Measurements from ENCODE around the gene DDX60. TPM values are rescaled to one million over a fixed set of nuclear protein-coding genes. Genes with fewer than 3 reads are reported as not detected.
A peak's percentile ranks its signal among the peaks of the same experiment; 100 is the strongest.
"Not testable (repeated sequence)": the region's sequence is repeated elsewhere in the genome, so short reads cannot be mapped to it uniquely, and the experiment has no call there.

Gene DDX60
- total RNA-seq, 2 donors from 2014 or later: 14.3 to 38.4 TPM

DNA sequence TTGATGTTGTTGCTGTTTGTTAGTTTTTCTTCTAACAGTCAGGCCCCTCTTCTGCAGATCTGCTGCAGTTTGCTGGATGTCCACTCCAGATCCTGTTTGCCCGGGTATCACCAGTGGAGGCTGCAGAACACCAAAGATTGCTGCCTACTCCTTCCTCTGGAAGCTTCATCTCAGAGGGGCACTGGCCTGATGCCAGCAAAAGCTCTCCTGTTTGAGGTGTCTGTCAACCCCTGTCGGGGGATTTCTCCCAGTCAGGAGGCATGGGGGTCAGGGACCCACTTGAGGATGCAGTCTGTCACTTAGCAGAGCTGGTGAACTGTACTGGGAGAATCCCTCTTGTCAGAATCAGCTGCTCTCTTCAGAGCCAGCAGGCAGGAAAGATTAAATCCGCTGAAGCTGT, 12.0 kb upstream of the DDX60 start:
- H3K9me3 Mint-ChIP-seq; H3K4me1 Mint-ChIP-seq (ENCODE audit: low read depth); DNase-seq; H3K27ac Mint-ChIP-seq; H3K36me3 Mint-ChIP-seq (ENCODE audit: insufficient read depth in 2 of 2); ATAC-seq (replicated peaks in 1 of 2); H3K27me3 Mint-ChIP-seq (ENCODE audit: low read depth); H3K4me3 Mint-ChIP-seq: not testable (repeated sequence)

DNA sequence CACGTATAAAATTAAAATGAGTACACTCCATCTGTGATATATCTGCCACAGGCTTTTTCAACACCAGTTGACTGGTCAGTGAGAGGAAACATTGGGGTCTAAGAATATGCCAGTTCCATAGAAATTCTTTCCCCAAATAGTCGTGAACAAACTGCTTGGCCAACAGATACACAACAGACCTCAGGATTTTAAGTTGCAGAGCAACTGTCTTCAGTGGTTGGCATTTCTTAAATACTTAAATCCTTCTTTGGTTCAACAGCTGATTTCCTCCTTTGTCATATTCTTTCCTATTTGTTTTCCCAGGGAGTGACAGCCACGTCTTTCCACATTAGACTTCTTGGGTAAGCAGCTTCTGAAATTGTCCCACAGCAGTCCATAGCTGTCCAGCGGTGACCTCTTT, 7.0 kb upstream of the DDX60 start:
- H3K9me3 Mint-ChIP-seq: no peaks in the 10 kb centered on the region
- H3K27me3 Mint-ChIP-seq (ENCODE audit: low read depth): no peaks in the 10 kb centered on the region
- H3K36me3 Mint-ChIP-seq (ENCODE audit: insufficient read depth in 2 of 2): no peaks in the 10 kb centered on the region
- H3K27ac Mint-ChIP-seq: no peak overlapping the region
- H3K4me3 Mint-ChIP-seq: no peak overlapping the region
- no peaks in the 10 kb centered on the region for H3K4me1 Mint-ChIP-seq (ENCODE audit: low read depth)
- DNase-seq (no peak), ATAC-seq (replicated peaks in 1 of 2) (no peak)

DNA sequence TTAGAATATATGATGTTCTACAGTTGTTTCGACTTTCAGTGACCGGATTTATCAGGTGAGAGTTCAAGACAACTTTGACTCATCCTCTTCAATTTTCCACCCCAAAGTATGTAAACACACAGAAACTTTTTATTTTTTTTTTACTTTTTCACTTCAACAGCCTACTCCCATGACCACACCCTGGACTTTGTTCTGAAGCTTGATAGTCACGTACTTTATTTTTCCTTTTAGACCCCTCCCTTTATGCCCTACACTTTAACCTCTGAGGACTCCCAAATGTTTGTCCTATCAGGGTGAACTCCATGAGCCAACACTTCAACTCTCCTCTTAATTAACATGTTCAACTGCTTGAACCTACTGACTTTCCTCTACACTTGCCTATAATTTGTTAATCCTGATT, 2.5 kb upstream of the DDX60 start:
- DNase-seq (no peak), ATAC-seq (replicated peaks in 1 of 2) (no peak)
- no peaks in the 10 kb centered on the region for H3K27me3 Mint-ChIP-seq (ENCODE audit: low read depth)
- H3K4me3 Mint-ChIP-seq: no peak overlapping the region
- no peaks in the 10 kb centered on the region for H3K9me3 Mint-ChIP-seq
- H3K4me1 Mint-ChIP-seq (ENCODE audit: low read depth): peaks cover 26% of the 10 kb centered on the region
- H3K36me3 Mint-ChIP-seq (ENCODE audit: insufficient read depth in 2 of 2): peaks cover 0 to 8% of the 10 kb centered on the region in 2 donors
- no peak overlapping the region for H3K27ac Mint-ChIP-seq

DNA sequence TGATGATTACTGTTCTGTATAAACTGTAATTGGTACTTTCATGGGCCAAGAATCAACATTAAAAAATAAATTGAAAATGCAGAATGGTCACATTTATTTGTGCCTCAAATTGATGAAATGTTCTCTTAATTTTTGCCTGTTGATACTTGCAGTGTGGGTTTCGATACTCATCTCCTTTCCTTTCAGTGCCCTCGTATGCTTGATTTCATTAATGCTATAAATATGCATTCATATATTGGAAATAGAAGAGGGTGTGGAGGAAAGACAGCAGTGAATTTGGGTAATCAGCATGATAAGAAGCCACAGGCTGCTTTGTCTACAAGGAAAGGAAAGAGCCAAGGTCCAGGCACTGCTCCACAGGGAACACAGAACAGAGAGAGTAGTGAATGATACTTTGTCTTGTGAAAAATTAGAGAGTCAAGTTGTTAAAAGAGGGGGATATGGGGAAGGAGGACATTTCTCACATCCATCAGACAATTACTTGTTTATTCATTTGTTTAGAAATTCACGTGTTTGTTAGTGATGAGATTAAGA, 1.0 kb upstream of the DDX60 start:
- Mint-ChIP-seq H3K9me3 (no peaks in the 10 kb centered on the region), H3K4me3 (peak overlapping the region; percentile 88 to 94), H3K27me3 (ENCODE audit: low read depth) (no peaks in the 10 kb centered on the region), H3K36me3 (ENCODE audit: insufficient read depth in 2 of 2) (peaks cover 0 to 8% of the 10 kb centered on the region in 2 donors), H3K27ac (peak overlapping the region; percentile 98), H3K4me1 (ENCODE audit: low read depth) (peaks cover 26% of the 10 kb centered on the region)
- DNase-seq: no peak
- no peak for ATAC-seq (replicated peaks in 1 of 2)

DNA sequence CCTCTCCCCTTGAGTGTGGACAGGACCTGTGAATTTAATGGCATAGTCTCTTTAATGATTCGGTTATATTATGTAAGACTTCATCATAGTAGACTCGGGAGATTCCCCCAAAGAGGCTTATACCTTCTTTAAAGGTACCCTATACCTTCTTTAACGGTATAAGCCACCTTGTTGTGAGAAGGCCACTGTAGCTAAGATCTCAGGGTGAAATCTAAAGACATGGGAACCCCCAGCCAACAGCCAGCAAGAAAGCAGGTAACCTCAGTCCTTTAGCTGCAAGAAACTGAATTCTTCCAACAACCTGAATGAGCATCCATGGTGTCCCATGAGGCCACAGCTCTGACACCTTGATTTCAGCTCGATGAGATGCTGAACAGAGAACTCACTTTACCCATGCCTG, 931 bp downstream of the DDX60 start:
- no peaks in the 10 kb centered on the region for H3K27me3 Mint-ChIP-seq (ENCODE audit: low read depth)

DNA sequence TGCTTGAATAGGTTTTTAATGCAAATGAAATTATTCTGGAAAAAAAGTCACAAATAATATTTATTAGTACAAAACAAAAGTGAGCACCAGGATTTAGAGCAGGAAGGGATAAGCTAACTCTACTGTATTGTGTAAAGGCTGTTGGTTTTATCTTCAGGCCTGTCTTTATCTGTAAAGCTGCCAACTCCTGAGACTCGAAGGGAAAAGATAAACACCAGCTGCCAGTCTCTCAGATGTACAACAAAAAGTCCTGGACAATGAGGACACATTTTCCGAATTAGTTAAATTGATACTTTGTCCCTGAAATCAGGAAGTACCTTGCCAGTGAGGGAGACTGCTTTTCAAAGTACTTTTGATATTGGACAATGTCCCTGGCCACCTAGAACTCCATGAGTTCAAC, 8.8 kb downstream of the DDX60 start:
- H3K4me3 Mint-ChIP-seq: no peak overlapping the region
- ATAC-seq (replicated peaks in 1 of 2) (no peak), DNase-seq (no peak)
- H3K36me3 Mint-ChIP-seq (ENCODE audit: insufficient read depth in 2 of 2): peaks cover 0 to 6% of the 10 kb centered on the region in 2 donors
- no peaks in the 10 kb centered on the region for H3K27me3 Mint-ChIP-seq (ENCODE audit: low read depth)
- no peak overlapping the region for H3K27ac Mint-ChIP-seq
- peaks cover 13% of the 10 kb centered on the region for H3K4me1 Mint-ChIP-seq (ENCODE audit: low read depth)
- H3K9me3 Mint-ChIP-seq: peaks cover 0 to 2% of the 10 kb centered on the region in 2 donors

More for the DNA sequence above, 931 bp downstream of the DDX60 start:
- Mint-ChIP-seq H3K9me3 (no peaks in the 10 kb centered on the region), H3K4me3 (peak overlapping the region; percentile 88 to 94), H3K36me3 (ENCODE audit: insufficient read depth in 2 of 2) (peaks cover 0 to 8% of the 10 kb centered on the region in 2 donors), H3K27ac (peak overlapping the region; percentile 98), H3K4me1 (ENCODE audit: low read depth) (peaks cover 26% of the 10 kb centered on the region)
- DNase-seq: no peak
- no peak for ATAC-seq (replicated peaks in 1 of 2)

DNA sequence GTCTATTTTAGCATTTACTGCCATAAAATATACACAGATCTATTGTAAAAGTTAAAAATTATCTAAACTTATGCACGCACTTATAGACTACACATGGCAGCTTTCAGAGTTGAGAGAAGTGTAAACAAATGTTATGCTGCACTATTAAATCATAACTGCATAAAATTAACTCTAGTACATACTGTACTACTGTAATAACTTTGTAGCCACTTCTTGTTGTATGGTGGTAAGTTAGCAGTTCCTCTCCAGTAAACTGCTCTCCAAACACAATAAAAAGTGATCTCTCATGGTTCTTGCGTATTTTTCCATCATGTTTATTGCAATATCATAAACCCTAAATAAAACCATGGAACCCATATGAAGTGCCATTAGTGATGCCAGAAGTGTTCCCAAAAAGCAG, 9.6 kb downstream of the DDX60 start:
- DNase-seq: no peak
- no peak overlapping the region for H3K27ac Mint-ChIP-seq
- H3K9me3 Mint-ChIP-seq: peaks cover 0 to 2% of the 10 kb centered on the region in 2 donors
- no peak overlapping the region for H3K4me3 Mint-ChIP-seq
- peaks cover 0 to 6% of the 10 kb centered on the region in 2 donors for H3K36me3 Mint-ChIP-seq (ENCODE audit: insufficient read depth in 2 of 2)
- H3K4me1 Mint-ChIP-seq (ENCODE audit: low read depth): peaks cover 13% of the 10 kb centered on the region
- no peak for ATAC-seq (replicated peaks in 1 of 2)
- no peaks in the 10 kb centered on the region for H3K27me3 Mint-ChIP-seq (ENCODE audit: low read depth)

DNA sequence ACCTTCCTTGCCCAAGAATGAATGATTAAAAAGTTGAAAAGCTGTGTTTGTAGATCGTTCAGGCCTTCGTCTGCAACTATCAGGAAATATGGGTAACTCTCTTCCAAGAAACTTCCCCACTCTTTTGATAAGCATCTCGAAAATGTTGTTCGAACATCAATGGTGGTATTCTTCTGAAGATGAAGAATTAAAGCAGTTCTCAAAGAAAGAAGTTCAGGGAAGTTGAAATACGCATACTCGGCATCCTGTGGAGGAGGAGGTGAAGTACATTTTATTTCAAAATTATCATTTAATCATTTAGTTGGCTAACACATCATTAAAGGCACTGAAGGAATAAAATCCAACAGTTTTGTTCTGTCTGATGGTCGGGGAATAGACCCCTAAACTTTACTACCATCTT, 12.1 kb downstream of the DDX60 start:
- no peak for DNase-seq
- Mint-ChIP-seq H3K4me1 (ENCODE audit: low read depth) (peaks cover 13% of the 10 kb centered on the region), H3K27me3 (ENCODE audit: low read depth) (no peaks in the 10 kb centered on the region), H3K4me3 (peak overlapping the region; percentile 23 to 56), H3K36me3 (ENCODE audit: insufficient read depth in 2 of 2) (peaks cover 1 to 6% of the 10 kb centered on the region in 2 donors), H3K9me3 (no peaks in the 10 kb centered on the region), H3K27ac (peak overlapping the region; percentile 12)
- ATAC-seq (replicated peaks in 1 of 2): no peak

DNA sequence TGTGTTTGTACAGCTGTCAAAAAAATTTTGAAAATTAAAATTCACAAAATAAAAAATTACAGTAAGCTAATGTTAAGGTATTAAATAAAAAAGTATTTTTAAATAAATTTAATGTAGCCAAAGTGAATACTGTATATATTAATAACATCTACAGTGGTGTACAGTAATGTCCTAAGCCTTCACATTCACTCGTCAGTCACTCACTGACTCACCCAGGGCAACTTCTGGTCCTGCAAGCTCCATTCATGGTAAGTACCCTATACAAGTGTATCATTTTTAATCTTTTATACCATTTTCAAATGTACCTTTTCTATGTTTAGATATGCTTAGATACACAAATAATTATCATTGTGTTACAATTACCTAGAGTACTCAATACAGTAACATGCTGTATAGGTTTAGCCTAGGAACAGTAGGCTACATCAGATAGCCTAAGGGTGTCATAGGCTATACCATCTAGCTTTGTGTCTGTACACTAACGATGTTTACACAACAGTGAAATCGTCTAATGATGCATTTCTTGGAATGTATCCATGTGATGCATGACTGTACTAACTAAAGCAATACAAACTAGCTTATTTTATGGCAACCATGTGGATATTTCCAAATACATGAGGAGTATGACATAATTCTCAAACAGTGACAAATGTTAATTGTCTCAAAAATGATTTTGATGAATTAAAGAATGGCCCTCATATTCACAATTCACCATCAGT, 13.7 kb downstream of the DDX60 start:
- Mint-ChIP-seq H3K4me1 (ENCODE audit: low read depth) (peaks cover 13% of the 10 kb centered on the region), H3K27me3 (ENCODE audit: low read depth) (no peaks in the 10 kb centered on the region), H3K27ac (no peak overlapping the region), H3K36me3 (ENCODE audit: insufficient read depth in 2 of 2) (peaks cover 1 to 4% of the 10 kb centered on the region in 2 donors), H3K4me3 (no peak overlapping the region), H3K9me3 (no peaks in the 10 kb centered on the region)
- DNase-seq (no peak), ATAC-seq (replicated peaks in 1 of 2) (no peak)

DNA sequence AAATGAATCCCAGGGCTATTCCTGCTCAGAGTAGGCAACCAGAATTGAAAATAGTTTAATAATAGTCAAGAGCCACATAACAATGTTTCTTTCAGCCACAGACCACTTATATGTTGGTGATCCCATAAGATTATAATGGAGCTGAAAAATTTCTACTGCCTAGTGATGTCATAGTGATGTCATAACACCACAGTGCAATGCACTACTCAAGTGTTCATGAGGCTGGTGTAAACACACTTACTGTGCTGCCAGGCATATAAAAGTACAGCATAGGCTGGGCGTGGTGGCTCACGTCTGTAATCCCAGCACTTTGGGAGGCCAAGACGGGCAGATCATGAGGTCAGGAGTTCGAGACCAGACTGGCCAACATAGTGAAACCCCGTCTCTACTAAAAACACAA, 15.1 kb downstream of the DDX60 start:
- not testable (repeated sequence) for H3K27ac Mint-ChIP-seq; ATAC-seq (replicated peaks in 1 of 2); H3K36me3 Mint-ChIP-seq (ENCODE audit: insufficient read depth in 2 of 2); H3K27me3 Mint-ChIP-seq (ENCODE audit: low read depth); DNase-seq; H3K9me3 Mint-ChIP-seq; H3K4me3 Mint-ChIP-seq
- peaks cover 13% of the 10 kb centered on the region for H3K4me1 Mint-ChIP-seq (ENCODE audit: low read depth)

DNA sequence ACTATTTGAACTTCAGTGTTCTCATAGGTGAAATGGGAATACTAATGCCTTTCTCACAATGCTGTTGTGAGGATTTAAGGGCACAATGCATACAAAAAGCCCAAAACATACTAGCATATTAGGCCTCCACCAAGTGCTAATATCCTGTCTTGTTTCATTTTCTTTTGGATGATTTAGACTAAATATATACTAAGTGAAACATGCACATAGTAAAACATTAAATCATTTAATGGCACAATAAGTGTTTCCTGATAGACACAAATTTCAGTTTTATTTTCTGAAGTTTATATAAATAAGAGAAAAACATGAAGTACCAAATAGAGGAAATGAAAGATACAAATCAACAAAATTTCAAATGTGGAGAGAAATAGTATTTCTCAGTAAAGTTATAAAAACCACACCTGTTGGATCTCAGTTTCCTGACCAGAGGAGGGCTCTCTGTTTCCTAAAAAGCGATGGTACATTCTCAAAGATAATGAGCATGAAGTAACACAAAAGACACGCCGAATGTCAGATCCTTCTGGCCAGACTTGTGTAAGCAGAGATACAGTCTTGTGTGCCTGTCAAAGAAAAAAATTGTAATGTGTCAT, 25.1 kb downstream of the DDX60 start:
- Mint-ChIP-seq H3K4me3 (no peak overlapping the region), H3K27ac (no peak overlapping the region), H3K9me3 (no peaks in the 10 kb centered on the region), H3K27me3 (ENCODE audit: low read depth) (no peaks in the 10 kb centered on the region), H3K4me1 (ENCODE audit: low read depth) (no peaks in the 10 kb centered on the region), H3K36me3 (ENCODE audit: insufficient read depth in 2 of 2) (peaks cover 0 to 3% of the 10 kb centered on the region in 2 donors)
- DNase-seq (no peak), ATAC-seq (replicated peaks in 1 of 2) (no peak)

DNA sequence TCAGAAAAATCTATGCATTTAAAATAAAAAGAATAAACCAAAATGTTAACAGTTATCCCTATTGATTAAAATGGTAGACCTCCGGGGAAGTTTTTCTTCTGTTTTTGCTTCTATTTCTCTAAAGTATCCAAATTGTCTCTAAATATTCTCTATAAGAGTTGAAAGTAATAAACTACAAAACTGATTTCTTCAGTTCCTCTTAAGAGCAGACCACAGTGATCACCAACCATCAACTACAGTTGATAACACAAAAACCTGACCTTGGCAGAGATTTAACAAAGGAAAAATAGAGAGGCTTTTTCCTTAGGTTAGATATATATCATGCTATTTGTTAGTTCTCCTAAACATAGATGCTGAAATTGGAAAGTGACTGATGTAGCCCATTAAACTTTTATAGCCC, 27.3 kb downstream of the DDX60 start:
- no peaks in the 10 kb centered on the region for H3K9me3 Mint-ChIP-seq
- no peak for ATAC-seq (replicated peaks in 1 of 2)
- no peak for DNase-seq
- H3K36me3 Mint-ChIP-seq (ENCODE audit: insufficient read depth in 2 of 2): peaks cover 0 to 2% of the 10 kb centered on the region in 2 donors
- no peak overlapping the region for H3K4me3 Mint-ChIP-seq
- H3K27ac Mint-ChIP-seq: no peak overlapping the region
- H3K4me1 Mint-ChIP-seq (ENCODE audit: low read depth): no peaks in the 10 kb centered on the region
- H3K27me3 Mint-ChIP-seq (ENCODE audit: low read depth): no peaks in the 10 kb centered on the region

DNA sequence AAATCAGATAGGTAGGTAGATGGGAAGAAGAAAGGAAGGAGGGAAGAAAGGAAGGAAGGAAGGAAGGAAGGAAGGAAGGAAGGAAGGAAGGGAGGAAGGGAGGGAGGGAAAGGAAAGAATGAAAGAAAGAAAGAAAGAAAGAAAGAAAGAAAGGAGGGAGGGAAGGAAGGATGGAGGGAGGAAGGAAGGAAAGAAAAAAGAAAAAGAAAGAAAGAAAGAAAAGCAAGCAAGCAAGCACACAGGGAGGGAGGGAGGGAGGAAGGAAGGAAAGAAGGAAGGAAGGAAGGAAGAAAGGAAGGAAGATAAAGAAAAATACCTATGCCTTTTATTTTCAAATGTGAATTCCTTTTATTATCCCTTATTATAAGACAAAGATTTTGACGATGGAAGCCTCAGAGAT, 32.7 kb downstream of the DDX60 start:
- H3K27me3 Mint-ChIP-seq (ENCODE audit: low read depth); H3K4me1 Mint-ChIP-seq (ENCODE audit: low read depth); ATAC-seq (replicated peaks in 1 of 2); H3K4me3 Mint-ChIP-seq; H3K27ac Mint-ChIP-seq; DNase-seq; H3K36me3 Mint-ChIP-seq (ENCODE audit: insufficient read depth in 2 of 2); H3K9me3 Mint-ChIP-seq: not testable (repeated sequence)
